ENCODE measurements around the gene RASL10A. TPM values are rescaled to one million over a fixed set of nuclear protein-coding genes. Genes with fewer than 3 reads are reported as not detected.

Gene RASL10A
- total RNA-seq, 4 donors from 2014 or later: 0.85 to 9.0 (median 5.6) TPM; not detected in 1

GRCh38 chr22:29300807-29301601 lies 14.5 kb downstream of the RASL10A start:
- H3K27me3 ChIP-seq: no peaks in the 10 kb centered on the region
- peak in 1 of 3 donors; percentile 45 for DNase-seq
- peaks cover 0 to 52% (median 2%) of the 10 kb centered on the region in 3 donors for H3K36me3 ChIP-seq
- no peak overlapping the region for H3K4me3 ChIP-seq
- H3K27ac ChIP-seq: no peak overlapping the region
- TF ChIP-seq POLR2A (IDR thresholded peaks at IDR 0.05): no peak
- TF ChIP-seq CTCF (IDR thresholded peaks at IDR 0.05): no peak
- peaks cover 0 to 27% (median 3%) of the 10 kb centered on the region in 4 donors for H3K4me1 ChIP-seq
- no peaks in the 10 kb centered on the region for H3K9me3 ChIP-seq

DNA sequence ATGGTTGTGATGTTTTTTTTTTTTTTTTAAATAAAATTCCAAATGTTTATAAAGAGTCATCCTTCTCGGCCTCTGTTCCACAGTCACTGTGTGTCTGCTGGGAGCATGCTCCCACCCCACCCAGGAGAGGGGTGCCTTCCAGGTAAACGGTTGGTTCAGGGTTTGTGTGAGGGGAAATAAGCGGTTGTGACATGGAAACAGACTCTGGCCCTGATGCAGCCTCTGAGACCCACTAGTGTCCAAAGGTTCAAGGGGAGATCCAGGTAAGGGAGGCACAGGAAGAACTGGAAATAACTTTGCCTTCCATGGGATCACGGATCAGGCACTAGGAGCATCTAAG lies 15.1 kb downstream of the RASL10A start:
- Histone ChIP-seq H3K4me3 (no peak overlapping the region), H3K36me3 (peaks cover 0 to 58% (median 2%) of the 10 kb centered on the region in 3 donors), H3K4me1 (peaks cover 0 to 27% (median 2%) of the 10 kb centered on the region in 4 donors), H3K9me3 (no peaks in the 10 kb centered on the region), H3K27me3 (no peaks in the 10 kb centered on the region), H3K27ac (no peak overlapping the region)
- TF ChIP-seq POLR2A (IDR thresholded peaks at IDR 0.05) (no peak), CTCF (IDR thresholded peaks at IDR 0.05) (no peak)
- peak in 1 of 3 donors; percentile 39 for DNase-seq

DNA sequence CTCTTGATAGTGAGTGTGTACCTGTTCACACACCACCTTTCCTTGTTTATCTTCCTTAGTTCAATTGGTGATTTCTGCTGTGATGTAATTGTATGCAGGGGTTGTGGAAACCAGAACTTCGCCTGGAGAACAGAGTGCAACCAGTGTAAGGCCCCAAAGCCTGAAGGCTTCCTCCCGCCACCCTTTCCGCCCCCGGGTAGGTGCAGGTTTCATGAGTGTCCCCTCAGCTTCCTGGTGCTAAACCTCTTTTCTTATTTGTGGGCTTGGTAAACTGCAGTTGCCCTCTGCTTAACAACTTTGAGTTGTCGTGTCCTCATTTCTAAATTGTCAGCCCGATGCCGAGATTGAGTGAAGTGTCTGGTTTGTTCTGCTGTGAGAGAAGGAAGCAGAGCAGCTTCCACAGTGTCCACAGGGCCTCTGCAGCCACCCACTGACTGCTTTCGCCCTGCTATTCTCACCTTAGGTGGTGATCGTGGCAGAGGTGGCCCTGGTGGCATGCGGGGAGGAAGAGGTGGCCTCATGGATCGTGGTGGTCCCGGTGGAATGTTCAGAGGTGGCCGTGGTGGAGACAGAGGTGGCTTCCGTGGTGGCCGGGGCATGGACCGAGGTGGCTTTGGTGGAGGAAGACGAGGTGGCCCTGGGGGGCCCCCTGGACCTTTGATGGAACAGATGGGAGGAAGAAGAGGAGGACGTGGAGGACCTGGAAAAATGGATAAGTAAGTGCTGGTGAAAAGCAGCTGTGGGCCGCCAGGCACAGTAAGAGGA lies 16.2 kb downstream of the RASL10A start:
- Histone ChIP-seq H3K4me1 (peaks cover 0 to 27% (median 2%) of the 10 kb centered on the region in 4 donors), H3K4me3 (no peak overlapping the region), H3K9me3 (no peaks in the 10 kb centered on the region), H3K27ac (no peak overlapping the region), H3K36me3 (peaks cover 0 to 69% (median 2%) of the 10 kb centered on the region in 3 donors), H3K27me3 (no peaks in the 10 kb centered on the region)
- no peak for TF ChIP-seq CTCF (IDR thresholded peaks at IDR 0.05)
- TF ChIP-seq POLR2A (IDR thresholded peaks at IDR 0.05): no peak
- DNase-seq: peak in 1 of 3 donors; percentile 32

DNA sequence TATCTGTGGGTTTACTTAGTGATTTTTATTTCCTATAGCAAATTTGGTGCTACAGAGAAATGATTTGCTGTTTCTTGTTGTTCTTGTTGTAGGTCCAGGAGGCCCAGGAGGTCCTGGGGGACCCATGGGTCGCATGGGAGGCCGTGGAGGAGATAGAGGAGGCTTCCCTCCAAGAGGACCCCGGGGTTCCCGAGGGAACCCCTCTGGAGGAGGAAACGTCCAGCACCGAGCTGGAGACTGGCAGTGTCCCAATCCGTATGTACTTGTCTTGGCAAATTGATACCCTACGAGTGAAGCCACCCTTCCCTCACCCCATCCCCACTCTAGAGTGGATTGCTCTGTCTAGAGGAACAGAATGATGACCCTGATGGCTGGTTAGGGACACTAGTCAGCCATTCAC lies 16.9 kb downstream of the RASL10A start:
- DNase-seq: peak in 1 of 3 donors; percentile 34
- Histone ChIP-seq H3K27ac (no peak overlapping the region), H3K36me3 (peaks cover 0 to 76% (median 2%) of the 10 kb centered on the region in 3 donors), H3K27me3 (no peaks in the 10 kb centered on the region), H3K4me3 (no peak overlapping the region), H3K9me3 (no peaks in the 10 kb centered on the region), H3K4me1 (peaks cover 0 to 27% (median 2%) of the 10 kb centered on the region in 4 donors)
- TF ChIP-seq POLR2A (IDR thresholded peaks at IDR 0.05) (no peak), CTCF (IDR thresholded peaks at IDR 0.05) (no peak)

DNA sequence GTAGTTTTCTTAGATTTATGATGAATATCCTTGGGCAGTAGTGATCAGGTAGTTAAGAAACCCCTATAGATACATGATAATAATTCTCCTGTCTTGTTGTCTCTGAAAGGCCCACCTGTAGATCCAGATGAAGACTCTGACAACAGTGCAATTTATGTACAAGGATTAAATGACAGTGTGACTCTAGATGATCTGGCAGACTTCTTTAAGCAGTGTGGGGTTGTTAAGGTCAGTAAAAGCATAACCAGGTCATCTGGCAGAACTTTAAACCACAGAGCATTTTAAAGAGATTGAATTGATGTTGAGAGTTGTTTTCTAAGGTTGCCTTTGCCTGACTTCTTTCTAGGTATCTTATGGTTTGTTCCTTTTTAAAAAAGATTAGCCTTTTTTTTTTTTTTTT lies 23.1 kb downstream of the RASL10A start:
- no peak for TF ChIP-seq CTCF (IDR thresholded peaks at IDR 0.05)
- TF ChIP-seq POLR2A (IDR thresholded peaks at IDR 0.05): no peak
- Histone ChIP-seq H3K4me1 (no peaks in the 10 kb centered on the region), H3K4me3 (no peak overlapping the region), H3K27me3 (no peaks in the 10 kb centered on the region), H3K9me3 (no peaks in the 10 kb centered on the region), H3K27ac (no peak overlapping the region), H3K36me3 (peaks cover 0 to 100% (median 0%) of the 10 kb centered on the region in 3 donors)
- DNase-seq: no peak

Measured in Peyer's patch (tissue), 4 donors.